Measurements from ENCODE around the gene IPMK.

DNA sequence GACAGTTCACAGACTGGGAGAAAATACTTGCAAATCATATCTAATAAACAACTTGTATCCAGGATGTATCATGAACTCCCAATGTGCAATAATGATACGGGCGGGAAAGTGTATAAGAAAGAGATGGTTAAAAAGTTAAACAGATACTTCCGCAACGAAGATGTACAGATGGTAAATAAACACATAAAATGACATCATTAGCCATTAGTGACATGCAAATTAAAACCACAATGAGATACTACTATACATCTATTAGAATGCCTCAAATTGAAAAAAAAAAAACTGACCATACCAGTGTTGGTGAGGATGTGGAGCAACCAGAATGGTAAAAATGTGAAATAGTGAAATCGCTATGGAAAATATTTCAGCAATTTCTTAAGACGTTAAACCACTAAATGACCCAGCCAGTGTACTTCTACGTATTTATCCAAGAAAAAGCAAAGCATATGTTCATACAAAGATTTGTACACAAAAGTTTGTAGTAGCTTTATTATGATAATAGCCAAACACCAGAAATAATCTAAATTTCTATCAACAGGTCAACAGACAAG, 83.5 kb downstream of the IPMK start:
- TF ChIP-seq, protein P1, sequence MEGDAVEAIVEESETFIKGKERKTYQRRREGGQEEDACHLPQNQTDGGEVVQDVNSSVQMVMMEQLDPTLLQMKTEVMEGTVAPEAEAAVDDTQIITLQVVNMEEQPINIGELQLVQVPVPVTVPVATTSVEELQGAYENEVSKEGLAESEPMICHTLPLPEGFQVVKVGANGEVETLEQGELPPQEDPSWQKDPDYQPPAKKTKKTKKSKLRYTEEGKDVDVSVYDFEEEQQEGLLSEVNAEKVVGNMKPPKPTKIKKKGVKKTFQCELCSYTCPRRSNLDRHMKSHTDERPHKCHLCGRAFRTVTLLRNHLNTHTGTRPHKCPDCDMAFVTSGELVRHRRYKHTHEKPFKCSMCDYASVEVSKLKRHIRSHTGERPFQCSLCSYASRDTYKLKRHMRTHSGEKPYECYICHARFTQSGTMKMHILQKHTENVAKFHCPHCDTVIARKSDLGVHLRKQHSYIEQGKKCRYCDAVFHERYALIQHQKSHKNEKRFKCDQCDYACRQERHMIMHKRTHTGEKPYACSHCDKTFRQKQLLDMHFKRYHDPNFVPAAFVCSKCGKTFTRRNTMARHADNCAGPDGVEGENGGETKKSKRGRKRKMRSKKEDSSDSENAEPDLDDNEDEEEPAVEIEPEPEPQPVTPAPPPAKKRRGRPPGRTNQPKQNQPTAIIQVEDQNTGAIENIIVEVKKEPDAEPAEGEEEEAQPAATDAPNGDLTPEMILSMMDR (IDR thresholded peaks at IDR 0.05), result no peak
- TF ChIP-seq POLR2A (IDR thresholded peaks at IDR 0.05), result no peak

Measured in uterus (tissue), 2 donors.